ENCODE measurements around the gene ASNSD1. TPM values are rescaled to one million over a fixed set of nuclear protein-coding genes. Genes with fewer than 3 reads are reported as not detected.

ASNSD1 gene
- total RNA-seq, 4 donors from 2014 or later, result 28.9 to 32.8 (median 30.6) TPM

GRCh38 chr2:189674374-189675112, 13.3 kb downstream of the ASNSD1 start, which contains the start of gene ANKAR:
ANKAR (plus strand) TSS chr2:189674670; CDS start chr2:189676491, 1,821 bp downstream.
- peak within 1 kb of the TSS; percentile 39 for H3K4me3 ChIP-seq (ENCODE audit: low read depth, poor library complexity, severe bottlenecking)
- TF ChIP-seq CTCF (IDR thresholded peaks at IDR 0.05), result peak in 1 of 3 donors; percentile 21
- no peak for TF ChIP-seq POLR2A (IDR thresholded peaks at IDR 0.05)
- intact Hi-C loops (cut with DNase I; ENCODE audit: low total_unique reads), result no loop called here
- DNase-seq (ENCODE audit: low spot score in 2 of 2), result peak; percentile 75 to 96
- WGBS, 2 donors, result 1 to 2% methylated on average over 45 to 46 of the region's 62 CpGs

- H3K4me3 ChIP-seq (ENCODE audit: low read depth, poor library complexity, severe bottlenecking), result no peak overlapping the region
- 56 to 60% methylated on average over 4 of the region's 4 CpGs for WGBS, 2 donors
- no peak for DNase-seq (ENCODE audit: low spot score in 2 of 2)
- intact Hi-C loops (cut with DNase I; ENCODE audit: low total_unique reads), result no loop called here
- TF ChIP-seq CTCF (IDR thresholded peaks at IDR 0.05) (no peak), POLR2A (IDR thresholded peaks at IDR 0.05) (no peak)
Observed at GRCh38 chr2:189676471-189676870, 15.2 kb downstream of the ASNSD1 start.

- H3K4me3 ChIP-seq (ENCODE audit: low read depth, poor library complexity, severe bottlenecking), result no peak overlapping the region
- TF ChIP-seq CTCF (IDR thresholded peaks at IDR 0.05) (no peak), POLR2A (IDR thresholded peaks at IDR 0.05) (no peak)
- intact Hi-C loops (cut with DNase I; ENCODE audit: low total_unique reads), result no loop called here
- DNase-seq (ENCODE audit: low spot score in 2 of 2), result no peak
Observed at GRCh38 chr2:189679226-189679625, 18.0 kb downstream of the ASNSD1 start.

- intact Hi-C loops (cut with DNase I; ENCODE audit: low total_unique reads), result no loop called here
- H3K4me3 ChIP-seq (ENCODE audit: low read depth, poor library complexity, severe bottlenecking), result no peak overlapping the region
- no peak for DNase-seq (ENCODE audit: low spot score in 2 of 2)
- no peak for TF ChIP-seq CTCF (IDR thresholded peaks at IDR 0.05)
- no peak for TF ChIP-seq POLR2A (IDR thresholded peaks at IDR 0.05)
- 86 to 91% methylated on average over 1 of the region's 1 CpG for WGBS, 2 donors
Observed at GRCh38 chr2:189681203-189681602, 19.9 kb downstream of the ASNSD1 start.

GRCh38 chr2:189681903-189682302, 20.6 kb downstream of the ASNSD1 start:
- H3K4me3 ChIP-seq (ENCODE audit: low read depth, poor library complexity, severe bottlenecking), result no peak overlapping the region
- DNase-seq (ENCODE audit: low spot score in 2 of 2), result no peak

More at GRCh38 chr2:189681903-189682302, 20.6 kb downstream of the ASNSD1 start:
- intact Hi-C loops (cut with DNase I; ENCODE audit: low total_unique reads), result no loop called here
- TF ChIP-seq CTCF (IDR thresholded peaks at IDR 0.05) (no peak), POLR2A (IDR thresholded peaks at IDR 0.05) (no peak)
